Right lung (tissue), 5 donors: ENCODE measurements around the gene REXO1. TPM values are rescaled to one million over a fixed set of nuclear protein-coding genes. Genes with fewer than 3 reads are reported as not detected.
"Not testable (repeated sequence)": the region's sequence is repeated elsewhere in the genome, so short reads cannot be mapped to it uniquely, and the experiment has no call there.

Experiments used
- DNase-seq, 2 donors: peaks; one replicate each; pipeline ENCODE4 v3.0.0-alpha.2; 2013
- polyA plus RNA-seq, 5 donors: library from polyadenylated mRNA; unstranded; fragments of 120-200 nt; gene quantifications; one replicate each; pipeline versions ENCODE4 v1.2.1 to v1.2.3, GENCODE V29; 2013; ENCODE audit warnings: inconsistent platforms in 1 of 5, low replicate concordance in 1 of 5; ENCODE audit not compliant: insufficient read length in 5 of 5, insufficient read depth in 1 of 5

Gene REXO1
- polyA plus RNA-seq, 5 donors = 14.3 to 29.4 (median 21.7) TPM

DNA sequence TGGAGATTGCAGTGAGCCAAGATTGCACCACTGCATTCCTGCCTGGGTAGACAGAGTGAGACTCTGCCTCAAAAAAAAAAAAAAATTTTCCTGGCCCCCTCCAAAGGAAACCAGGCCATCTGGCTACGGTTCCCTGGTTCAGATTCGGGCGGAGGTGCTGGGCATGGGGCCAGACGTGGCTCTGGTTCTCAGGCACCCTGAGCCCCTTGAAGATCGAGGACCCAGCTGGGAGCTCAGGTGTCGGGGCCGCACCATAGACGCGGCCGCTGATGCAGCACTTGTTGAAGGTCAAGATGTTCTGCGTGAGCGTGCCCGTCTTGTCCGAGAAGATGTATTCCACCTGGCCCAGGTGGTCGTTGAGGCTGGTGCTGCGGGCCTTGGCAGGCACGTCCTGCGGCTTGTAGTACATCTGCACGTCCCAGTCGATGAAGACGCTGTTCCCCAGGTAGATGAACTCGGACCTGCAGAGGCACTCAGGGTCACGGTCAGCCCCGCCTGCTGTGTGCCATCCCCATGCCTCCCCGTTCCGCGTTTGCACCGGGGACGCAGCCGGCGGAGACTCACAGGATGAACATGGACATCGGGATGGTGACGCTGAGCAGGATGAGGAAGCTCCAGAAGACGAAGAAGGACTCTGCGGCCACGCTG is 48.5 kb downstream of the REXO1 start:
- DNase-seq = no peak

DNA sequence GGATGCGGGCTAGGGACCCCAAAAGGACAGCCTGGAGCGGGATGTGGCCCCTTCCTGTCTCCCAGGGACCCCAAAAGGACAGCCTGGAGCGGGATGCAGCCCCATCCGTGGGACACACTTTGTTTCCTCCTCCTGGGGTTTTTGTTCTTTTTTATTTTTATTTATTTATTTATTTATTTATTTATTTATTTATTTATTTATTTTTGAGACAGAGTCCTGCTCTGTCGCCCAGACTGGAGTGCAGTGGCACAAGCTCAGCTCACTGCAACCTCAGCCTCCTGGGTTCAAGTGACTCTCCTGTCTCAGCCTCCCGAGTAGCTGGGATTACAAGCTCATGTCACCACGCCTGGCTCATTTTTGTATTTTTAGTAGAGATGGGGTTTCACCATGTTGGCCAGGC is 51.0 kb downstream of the REXO1 start:
- not testable (repeated sequence) for DNase-seq

DNA sequence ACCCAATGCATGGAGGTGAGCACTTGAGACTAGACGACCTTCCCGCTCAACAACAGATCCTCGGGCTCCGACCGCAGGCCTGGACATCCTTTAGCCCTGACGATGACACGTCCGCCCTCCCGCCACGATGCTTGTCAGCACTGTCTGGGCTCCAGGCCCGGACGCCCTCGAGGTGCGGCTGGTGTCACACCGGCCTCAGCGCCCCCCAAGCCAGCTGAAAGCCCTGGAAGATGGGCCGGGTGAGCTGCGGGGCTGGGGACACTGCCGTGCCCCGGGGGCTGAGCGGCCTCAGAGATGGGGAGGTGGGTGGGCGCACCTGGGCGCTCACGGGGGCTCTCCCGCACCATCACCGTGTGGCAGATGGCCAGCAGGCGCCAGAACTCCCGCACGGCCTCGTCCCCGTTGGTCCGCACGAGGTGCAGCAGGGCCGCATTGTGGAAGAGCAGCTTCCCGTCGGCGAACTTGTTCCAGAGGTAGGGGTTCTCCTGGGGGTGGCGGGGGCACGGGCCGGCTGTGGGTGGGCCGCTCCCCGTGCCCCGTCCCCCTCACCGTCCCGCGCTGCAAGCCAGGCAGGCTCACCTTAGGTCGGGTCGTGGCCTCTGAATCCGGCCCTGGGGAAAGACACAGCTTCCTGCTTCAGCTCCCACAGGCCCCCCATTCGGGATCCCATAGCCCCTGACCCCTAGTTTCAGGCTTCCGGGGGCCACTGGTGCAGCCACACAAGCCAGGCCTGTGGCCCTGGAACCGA is 51.7 kb downstream of the REXO1 start:
- DNase-seq = no peak

DNA sequence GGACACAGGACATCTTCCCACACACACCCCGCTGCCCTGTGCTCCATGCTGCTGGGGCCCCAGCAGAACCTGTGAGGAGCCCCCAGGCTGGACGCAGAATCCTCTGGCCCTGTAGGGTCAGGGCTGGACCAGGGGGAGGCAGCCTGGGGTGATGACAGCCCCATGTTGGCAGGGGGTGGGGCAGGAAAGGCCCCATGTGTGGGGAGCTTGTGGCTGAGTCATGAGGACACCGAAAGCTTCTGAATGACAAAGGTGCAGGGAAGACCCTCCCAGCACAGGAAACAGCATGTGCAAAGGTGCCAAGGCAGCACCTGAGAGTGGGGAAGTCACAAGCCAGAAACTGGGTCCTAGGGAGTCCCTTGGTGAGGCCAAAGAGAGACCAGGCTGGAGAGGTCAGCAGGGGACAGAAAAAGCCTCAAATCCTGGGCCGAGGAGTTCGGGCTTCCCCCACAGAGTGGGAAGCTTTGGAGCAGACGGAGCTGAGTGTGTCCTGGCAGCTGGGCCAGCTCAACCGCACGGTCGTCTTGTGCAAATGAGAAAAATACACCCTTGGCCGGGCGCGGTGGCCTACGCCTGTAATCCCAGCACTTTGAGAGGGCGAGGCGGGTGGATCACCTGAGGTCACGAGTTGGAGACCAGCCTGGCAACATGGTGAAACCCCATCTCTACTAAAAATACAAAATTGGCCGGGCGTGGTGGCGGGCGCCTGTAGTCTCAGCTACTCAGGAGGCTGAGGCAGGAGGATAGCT is 53.7 kb downstream of the REXO1 start:
- DNase-seq = no peak

DNA sequence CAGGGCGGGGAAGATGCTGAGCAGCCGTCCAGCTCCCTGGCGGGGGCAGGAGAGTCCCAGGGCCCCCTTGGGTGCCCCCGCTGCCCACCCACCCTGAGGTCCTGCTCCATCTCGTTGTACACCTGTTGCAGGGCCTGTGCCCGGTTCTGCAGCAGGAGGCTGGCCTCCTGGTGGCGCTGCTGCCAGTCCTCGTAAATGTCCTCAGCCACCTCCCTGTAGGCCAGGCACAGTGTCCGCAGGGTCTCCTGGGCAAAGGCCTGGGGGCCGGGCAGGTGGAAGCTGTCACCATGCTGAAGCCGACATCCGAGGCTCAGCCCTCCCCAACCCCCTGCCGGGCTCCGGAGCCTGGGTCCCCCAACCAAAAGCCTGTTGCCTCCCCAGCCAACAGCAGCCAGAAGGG is 56.4 kb downstream of the REXO1 start:
- DNase-seq = no peak

DNA sequence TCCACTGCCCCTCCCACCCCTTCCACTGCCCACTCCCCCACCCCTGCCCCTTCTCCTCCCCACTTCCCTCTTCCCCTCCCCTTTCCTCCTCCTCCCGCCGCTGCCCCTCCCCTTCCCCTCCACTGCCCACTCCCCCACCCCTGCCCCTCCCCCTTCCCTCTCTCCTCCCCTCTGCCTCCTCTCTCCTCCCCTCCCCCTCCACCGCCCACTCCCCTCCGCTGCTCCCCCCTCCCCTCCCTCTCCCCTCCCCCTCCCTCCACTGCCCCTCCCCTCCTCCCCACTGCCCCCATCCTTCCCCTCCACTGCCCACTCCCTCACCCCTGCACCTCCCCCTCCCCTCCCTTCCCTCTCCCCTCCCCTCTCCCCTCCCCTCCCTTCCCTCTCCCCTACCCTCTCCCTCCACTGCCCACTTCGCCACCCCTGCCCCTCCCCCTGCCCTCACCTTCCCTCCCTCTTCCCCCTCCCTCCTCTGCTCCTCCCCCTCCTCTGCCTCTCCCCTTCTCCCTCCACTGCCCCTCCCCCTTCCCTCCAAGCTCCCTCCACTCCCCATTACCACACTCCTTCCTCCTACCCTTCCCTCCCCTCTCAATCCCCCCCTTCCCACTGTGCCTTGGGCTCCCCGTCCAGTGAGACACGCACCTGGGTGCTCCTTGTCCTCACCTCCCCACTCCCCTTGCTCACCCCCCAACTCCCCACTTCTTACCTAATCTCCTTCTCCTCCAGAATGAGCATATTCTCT is 58.1 kb downstream of the REXO1 start:
- DNase-seq = no peak

DNA sequence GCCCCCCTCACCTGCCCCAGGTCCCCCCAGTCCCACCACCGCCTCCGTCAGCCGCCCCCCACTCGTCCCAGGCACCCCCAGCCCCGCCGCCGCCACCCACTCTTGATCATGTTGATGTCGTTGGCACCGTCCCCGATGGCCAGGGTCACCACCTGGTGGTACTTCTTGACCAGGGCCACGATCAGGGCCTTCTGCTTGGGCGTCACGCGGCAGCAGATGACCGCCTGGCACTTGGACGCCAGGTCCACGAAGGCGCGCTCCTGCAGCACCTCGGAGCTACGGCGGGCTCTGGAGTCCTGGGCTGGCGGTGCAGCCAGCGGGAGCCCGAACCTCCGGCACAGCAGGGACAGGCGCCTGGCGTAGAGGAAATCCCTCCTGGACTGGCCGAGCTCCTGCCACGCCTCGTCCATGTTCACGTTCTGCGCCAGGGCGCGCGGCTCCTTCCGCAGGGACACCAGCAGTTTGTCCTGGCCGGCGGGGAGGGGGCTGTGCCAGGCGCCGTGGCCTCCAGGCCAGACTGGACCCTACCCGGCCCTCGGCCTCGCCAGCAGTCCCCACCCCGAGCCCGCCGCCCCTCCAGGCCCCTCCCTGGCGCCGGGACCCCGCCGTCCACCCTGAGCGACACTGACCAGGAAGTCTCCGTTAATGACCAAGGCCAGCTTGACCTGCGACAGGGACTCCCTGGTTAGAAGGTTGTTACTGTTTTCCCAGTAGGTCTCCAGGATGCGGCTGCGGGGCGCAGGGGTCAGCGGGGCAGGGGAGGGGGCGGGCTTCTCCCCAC is 58.8 kb downstream of the REXO1 start:
- no peak for DNase-seq

DNA sequence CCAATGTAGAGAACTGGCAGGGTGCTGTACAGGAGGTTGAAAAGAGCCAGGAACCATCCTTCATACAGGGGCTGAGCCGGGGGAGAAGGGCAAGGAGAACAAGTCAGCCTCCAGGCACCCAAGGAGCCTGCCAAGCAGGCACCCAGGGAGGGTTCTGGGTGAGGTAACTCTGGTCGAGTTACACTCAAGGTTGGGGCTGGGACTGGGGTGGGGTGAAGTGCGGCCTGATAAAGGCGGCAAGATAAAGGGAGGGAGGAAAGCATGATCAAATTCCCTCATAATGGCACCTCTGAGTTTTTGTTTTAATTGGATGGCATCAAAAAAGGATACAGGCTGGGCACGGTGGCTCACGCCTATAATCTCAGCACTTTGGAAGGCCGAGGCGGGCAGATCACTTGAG is 61.2 kb downstream of the REXO1 start:
- no peak for DNase-seq

DNA sequence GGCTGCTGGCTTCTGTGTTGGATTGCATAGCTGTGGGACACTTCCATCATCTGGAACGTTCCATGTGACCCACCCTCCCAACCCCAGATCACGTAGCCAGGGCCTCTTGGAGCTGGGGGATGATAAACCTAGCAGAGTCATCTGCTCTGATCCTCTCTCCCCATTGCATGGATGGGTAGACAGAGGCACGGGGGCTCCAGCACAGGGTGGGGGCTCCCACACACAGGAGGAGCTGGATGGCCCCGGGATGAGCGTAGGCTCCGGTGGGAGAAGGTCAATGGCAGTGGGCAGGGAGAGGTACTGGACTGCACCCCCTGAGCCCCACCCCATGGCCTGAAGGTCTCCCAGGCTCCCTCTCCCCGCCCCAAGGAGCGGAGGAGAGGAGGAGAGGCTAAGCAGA is 61.6 kb downstream of the REXO1 start:
- no peak for DNase-seq

DNA sequence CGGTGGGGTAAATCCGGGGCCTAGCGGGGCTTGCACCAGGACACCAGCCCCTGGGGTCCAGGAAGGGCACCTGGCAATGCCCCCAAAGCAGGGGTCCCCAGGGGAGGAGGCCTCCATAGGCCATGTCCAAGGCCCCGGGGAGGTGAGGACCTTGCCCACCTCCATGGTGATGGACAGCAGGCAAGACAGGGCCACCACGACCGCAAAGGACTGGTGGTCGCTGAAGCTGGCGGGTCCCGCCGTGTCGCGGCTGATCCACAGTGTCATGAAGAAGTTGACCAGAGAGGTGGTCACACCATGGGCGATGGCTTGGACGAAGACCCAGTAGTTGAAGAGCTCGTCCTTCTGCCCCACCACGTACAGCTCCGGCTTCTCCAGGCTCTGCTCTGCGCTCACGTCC is 63.0 kb downstream of the REXO1 start:
- DNase-seq = no peak

DNA sequence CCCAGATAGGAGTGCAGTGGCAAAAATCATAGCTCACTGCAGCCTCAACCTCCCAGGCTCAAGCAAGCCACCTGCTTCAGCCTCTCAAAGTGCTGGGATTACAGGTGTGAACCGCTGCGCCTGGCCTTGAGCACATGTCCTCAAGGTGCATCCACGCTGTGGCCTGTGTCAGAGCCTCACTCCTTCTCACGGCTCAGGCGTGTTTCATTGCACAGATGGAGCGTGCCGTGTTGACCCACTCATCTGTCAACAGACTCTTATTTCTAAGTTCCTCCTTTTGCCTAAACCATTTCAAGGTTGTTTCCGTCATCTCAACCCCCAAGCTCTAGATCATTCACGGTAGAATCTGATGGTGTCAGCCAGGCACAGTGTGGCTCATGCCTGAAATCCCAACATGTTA is 64.4 kb downstream of the REXO1 start:
- no peak for DNase-seq

DNA sequence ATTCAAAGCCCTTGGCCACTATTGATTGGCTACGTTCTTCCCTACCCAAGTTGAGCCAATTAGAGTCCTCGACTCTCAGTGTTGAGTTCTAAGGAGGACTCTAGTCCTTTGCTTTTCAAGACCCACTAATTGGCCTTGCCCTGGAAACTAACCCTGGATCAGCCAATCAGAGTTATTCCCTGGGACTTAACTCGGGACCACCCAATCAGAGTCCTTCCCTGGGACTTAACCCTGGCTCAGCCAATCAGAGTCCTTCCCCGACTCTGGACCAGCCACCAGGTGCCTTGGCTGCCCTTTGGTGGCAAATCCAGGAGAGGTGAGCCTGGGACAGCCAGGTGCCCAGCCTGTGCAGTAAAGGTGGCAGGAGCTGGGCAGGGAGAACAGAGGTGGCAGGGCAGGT is 64.9 kb downstream of the REXO1 start:
- DNase-seq = no peak

DNA sequence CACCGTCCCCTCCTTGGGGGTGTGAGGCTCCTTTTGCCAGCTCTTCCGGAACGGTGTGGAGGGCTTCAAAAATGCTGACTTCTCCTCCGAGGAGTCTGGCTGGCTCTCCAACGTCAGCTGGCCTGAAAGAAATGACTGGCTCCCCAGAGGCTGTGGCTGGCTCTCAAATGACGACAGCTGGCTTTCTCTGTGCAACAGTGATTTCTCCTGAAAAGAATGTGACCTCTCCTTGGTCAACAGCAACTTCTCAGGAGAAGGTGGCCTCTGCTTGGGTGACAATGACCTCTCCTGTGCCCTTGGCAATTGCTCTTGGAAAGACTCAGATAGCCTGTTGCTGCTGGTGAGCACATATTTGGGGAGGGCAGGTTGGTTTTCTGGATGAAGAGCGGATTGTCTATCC is 65.8 kb downstream of the REXO1 start:
- no peak for DNase-seq

DNA sequence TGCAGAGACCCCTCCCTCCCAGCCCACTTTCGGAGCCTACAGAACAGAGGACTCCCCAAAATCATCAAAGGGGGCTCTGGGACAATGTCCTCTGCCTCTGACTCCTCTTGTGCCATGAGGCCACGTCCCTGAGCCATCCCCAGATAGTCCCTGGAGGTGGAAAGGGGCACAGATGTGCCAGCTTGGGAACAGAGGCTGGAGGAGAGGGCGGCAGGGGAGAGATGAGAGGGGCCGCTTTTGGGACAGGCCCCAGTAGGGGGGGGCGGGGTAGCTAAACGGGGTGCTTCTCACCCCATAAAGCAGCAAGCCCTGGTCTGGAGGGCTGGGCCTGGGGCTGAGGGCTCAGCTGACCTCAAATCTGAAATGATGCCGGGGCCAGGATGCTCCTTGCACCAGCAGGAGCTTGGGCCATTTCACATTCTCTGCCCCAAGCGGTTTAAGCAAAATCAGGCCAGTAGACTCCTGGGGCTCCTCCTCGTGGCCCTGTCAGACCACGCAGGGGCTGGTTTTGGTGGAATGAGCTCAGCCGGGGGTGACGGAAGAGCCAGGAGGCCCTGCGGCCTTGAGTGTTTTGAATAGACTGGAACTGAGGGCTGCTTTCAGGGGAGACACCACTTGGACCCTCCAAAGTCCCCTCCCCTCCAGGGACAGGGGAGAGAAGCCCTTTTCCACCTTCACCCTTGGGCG is 67.9 kb downstream of the REXO1 start:
- no peak for DNase-seq

DNA sequence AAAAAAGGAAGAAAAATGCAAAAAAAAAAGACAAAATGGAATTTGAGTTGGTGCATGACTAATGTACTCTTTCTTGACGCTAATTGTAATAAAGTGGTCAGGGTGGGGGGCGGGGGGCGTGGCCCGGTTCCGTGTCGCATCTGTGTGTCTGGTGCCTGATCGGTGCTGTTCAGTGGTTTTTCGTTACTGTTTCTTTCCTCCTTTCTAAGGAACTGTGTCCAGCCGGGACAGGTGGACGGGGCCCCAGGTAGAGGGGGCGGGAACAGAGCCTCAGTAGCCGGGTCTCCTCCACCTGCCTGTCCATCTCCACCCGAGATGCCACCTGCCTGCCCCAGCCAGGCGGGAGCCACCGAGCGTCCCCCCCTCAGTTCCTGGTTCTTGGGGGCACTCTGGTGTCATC is 68.7 kb downstream of the REXO1 start:
- no peak for DNase-seq

DNA sequence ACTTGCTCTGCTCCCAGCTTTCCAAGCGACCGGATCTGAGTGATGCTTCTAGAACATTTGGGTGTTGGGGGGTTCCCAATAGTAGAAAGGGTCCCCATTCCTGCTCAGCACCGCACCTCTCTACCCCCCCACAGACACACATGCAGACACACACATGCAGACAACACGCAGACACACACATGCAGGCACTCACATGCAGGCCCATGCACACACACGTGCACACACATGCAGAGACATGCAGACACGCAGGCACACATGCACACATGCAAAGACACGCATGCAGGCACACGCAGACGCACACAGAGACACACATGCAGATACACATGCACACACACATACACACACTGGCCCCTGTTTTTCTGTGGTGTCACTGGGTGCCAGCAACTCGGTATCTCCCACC is 71.1 kb downstream of the REXO1 start:
- DNase-seq = no peak

DNA sequence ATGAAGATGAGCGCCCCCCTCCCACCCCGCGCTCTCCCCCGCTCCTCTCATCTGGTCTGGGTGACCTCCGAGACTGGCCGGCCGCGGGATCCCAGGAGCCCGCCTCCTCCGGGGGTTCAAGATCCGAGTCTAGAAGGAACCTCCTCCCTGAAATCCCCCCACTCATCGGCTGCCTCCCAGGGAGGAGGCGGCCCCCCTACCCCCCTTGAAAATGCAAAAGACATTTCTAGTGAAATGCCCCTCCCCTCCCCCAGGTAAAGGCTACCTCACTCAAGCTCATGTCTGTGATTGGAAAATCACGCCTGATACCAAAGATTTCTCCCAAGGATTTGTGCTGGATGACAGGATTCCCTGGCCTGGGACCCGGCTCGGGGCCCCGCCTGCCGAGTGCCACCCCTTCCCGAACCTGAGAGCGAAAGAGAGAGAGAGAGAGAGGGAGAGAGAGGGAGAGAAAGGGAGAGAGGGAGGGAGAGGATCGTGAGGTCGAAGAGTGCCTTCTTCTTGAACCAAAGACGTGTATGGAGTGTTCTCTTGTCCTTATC is 71.6 kb downstream of the REXO1 start:
- no peak for DNase-seq

DNA sequence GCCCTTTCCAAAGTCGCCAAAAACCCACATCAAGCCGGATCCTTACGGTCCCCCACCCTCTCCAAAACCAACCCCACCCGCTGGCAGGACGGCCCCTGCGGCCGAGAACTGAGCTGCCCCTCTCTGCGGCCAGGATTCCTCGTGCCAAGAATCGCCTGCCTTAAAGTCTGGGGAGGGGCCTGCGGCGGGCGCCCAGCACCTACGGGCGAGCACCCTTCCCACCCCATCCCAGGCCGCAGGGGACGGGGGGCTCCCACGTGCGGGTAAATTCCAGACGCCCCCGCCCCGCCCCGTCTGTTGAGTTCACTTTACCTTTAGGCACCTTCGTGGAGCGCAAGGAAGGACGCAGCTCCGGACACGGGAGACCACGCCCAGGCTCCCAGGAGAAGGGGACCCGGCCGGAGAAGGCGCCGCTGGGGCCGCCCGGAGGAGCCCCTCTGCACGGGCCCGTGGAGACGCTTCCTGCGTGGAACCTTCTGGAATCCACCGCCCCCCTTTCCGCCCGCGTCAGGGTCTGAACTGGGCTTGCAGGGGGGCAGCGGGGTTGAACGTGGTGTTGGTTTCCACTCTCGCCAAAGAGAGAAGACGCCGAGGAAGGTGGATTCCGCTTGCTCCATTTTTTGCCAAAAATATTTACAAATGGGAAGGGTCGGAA is 72.2 kb downstream of the REXO1 start:
- DNase-seq = no peak

DNA sequence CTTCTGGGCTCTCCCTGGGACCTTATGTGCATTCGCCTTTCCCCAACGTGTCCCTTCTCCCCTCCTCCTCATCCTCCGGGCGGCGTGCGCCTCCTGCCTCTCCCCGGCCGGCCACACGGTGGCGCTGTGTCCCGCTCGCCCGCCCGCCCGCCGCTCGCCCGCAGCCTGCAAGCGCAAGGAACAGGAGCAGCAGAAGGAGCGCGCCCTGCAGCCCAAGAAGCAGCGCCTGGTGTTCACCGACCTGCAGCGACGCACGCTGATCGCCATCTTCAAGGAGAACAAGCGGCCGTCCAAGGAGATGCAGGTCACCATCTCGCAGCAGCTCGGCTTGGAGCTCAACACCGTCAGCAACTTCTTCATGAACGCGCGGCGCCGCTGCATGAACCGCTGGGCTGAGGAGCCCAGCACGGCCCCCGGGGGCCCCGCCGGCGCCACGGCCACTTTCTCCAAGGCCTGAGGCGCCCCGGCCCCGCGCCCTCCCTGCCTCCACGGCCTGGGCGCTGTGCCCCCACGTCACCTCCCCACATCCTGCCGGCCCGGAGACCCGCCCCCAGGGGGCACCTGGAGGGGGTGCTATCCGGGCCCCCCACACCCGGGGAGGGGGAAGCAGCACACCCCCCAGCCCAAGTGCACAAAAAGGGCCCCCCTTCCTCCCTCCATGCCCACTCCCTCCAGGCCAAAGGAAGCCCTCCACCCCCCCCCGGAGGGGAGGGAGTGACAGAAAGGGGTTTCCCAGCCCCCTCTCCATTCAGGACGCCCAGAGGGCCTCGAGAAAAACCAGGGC is 73.1 kb downstream of the REXO1 start:
- DNase-seq = no peak
